ENCODE data around the gene VASN. TPM values are rescaled to one million over a fixed set of nuclear protein-coding genes. Genes with fewer than 3 reads are reported as not detected.

Gene VASN
- total RNA-seq, 1 donor from 2014 or later, result 0.67 TPM

GRCh38 chr16:4376126-4376892 lies 4.7 kb downstream of the VASN start:
- peaks cover 18% of the 10 kb centered on the region for H3K4me1 Mint-ChIP-seq (ENCODE audit: unreplicated experiment)
- H3K27me3 Mint-ChIP-seq (ENCODE audit: unreplicated experiment), result peaks cover 7% of the 10 kb centered on the region
- H3K4me3 Mint-ChIP-seq (ENCODE audit: unreplicated experiment), result no peak overlapping the region
- no peak for DNase-seq (ENCODE audit: low spot score)
- no peaks in the 10 kb centered on the region for H3K36me3 Mint-ChIP-seq (ENCODE audit: low read depth, unreplicated experiment)
- no peak overlapping the region for H3K27ac Mint-ChIP-seq (ENCODE audit: unreplicated experiment)
- TF ChIP-seq CTCF (IDR thresholded peaks at IDR 0.05; ENCODE audit: unreplicated experiment), result no peak
- no peaks in the 10 kb centered on the region for H3K9me3 Mint-ChIP-seq (ENCODE audit: unreplicated experiment)

- Mint-ChIP-seq H3K4me1 (ENCODE audit: unreplicated experiment) (peaks cover 18% of the 10 kb centered on the region), H3K36me3 (ENCODE audit: low read depth, unreplicated experiment) (no peaks in the 10 kb centered on the region)
Observed at GRCh38 chr16:4376893-4377572, 5.4 kb downstream of the VASN start.

GRCh38 chr16:4377573-4378154 lies 6.0 kb downstream of the VASN start:
- peaks cover 18% of the 10 kb centered on the region for H3K4me1 Mint-ChIP-seq (ENCODE audit: unreplicated experiment)
- no peak for DNase-seq (ENCODE audit: low spot score)

More at GRCh38 chr16:4376893-4377572, 5.4 kb downstream of the VASN start:
- Mint-ChIP-seq H3K27ac (ENCODE audit: unreplicated experiment) (no peak overlapping the region), H3K9me3 (ENCODE audit: unreplicated experiment) (no peaks in the 10 kb centered on the region), H3K27me3 (ENCODE audit: unreplicated experiment) (peaks cover 7% of the 10 kb centered on the region), H3K4me3 (ENCODE audit: unreplicated experiment) (no peak overlapping the region)
- DNase-seq (ENCODE audit: low spot score), result no peak
- TF ChIP-seq CTCF (IDR thresholded peaks at IDR 0.05; ENCODE audit: unreplicated experiment), result no peak

GRCh38 chr16:4378161-4378666 lies 6.6 kb downstream of the VASN start:
- DNase-seq (ENCODE audit: low spot score), result no peak
- Mint-ChIP-seq H3K9me3 (ENCODE audit: unreplicated experiment) (no peaks in the 10 kb centered on the region), H3K4me3 (ENCODE audit: unreplicated experiment) (no peak overlapping the region)

More at GRCh38 chr16:4377573-4378154, 6.0 kb downstream of the VASN start:
- H3K27ac Mint-ChIP-seq (ENCODE audit: unreplicated experiment), result peak overlapping the region; percentile 53
- H3K36me3 Mint-ChIP-seq (ENCODE audit: low read depth, unreplicated experiment), result no peaks in the 10 kb centered on the region
- peaks cover 7% of the 10 kb centered on the region for H3K27me3 Mint-ChIP-seq (ENCODE audit: unreplicated experiment)
- no peak for TF ChIP-seq CTCF (IDR thresholded peaks at IDR 0.05; ENCODE audit: unreplicated experiment)
- no peaks in the 10 kb centered on the region for H3K9me3 Mint-ChIP-seq (ENCODE audit: unreplicated experiment)
- H3K4me3 Mint-ChIP-seq (ENCODE audit: unreplicated experiment), result peak overlapping the region; percentile 57

More at GRCh38 chr16:4378161-4378666, 6.6 kb downstream of the VASN start:
- peaks cover 2% of the 10 kb centered on the region for H3K36me3 Mint-ChIP-seq (ENCODE audit: low read depth, unreplicated experiment)
- no peak overlapping the region for H3K27ac Mint-ChIP-seq (ENCODE audit: unreplicated experiment)
- peaks cover 18% of the 10 kb centered on the region for H3K4me1 Mint-ChIP-seq (ENCODE audit: unreplicated experiment)
- no peak for TF ChIP-seq CTCF (IDR thresholded peaks at IDR 0.05; ENCODE audit: unreplicated experiment)
- H3K27me3 Mint-ChIP-seq (ENCODE audit: unreplicated experiment), result peaks cover 7% of the 10 kb centered on the region

Measured in endothelial cell (in vitro differentiated cells).